ENCODE results near the gene TTC28.

Gene TTC28

DNA sequence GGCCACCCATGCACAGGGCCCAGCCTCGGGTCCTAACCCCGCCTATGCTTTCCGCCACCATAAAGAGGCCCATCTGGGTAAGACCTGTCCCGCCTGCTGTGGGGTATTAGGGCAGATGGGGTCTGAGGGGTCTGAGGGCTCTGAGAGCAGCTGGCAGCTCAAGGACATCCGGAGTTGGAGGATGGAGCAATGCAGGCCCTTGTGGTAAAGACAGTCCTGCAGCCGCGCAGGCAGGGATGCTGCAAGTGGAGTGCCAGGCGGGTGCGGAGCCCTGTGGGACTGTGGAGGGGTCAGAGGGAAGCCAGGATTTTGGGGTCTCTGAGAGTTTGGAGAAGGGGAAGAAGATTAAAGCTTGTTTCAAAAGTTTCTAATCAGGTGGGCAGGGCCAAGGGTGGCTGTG, 679.3 kb downstream of the TTC28 start:
- H2BK5ac ChIP-seq (ENCODE audit: low read depth, low read length, poor library complexity, severe bottlenecking) = no peak overlapping the region
- no peak overlapping the region for H3K4ac ChIP-seq (ENCODE audit: low read depth in 1 of 2, low read length in 2 of 2)
- no peak overlapping the region for H3K23ac ChIP-seq (ENCODE audit: low read length in 2 of 2)
- no peaks in the 10 kb centered on the region for H3K9me3 ChIP-seq (ENCODE audit: control insufficient read depth, low read length)
- no peak for DNase-seq
- no peak overlapping the region for H2AFZ ChIP-seq (ENCODE audit: low read depth, low read length)
- WGBS = 97% methylated on average over 9 of the region's 9 CpGs
- no peak overlapping the region for H2BK15ac ChIP-seq (ENCODE audit: low read depth, poor library complexity, severe bottlenecking)
- no peak overlapping the region for H3K4me3 ChIP-seq (ENCODE audit: insufficient read depth in 1 of 2, low read depth in 1 of 2, low read length in 2 of 2)
- no peak overlapping the region for H2BK12ac ChIP-seq (ENCODE audit: low read length in 2 of 2)
- peaks cover 54 to 70% of the 10 kb centered on the region in 2 experiments for H3K36me3 ChIP-seq (ENCODE audit: control insufficient read depth in 1 of 2, insufficient read depth in 2 of 2, low read depth in 1 of 2, low read length in 2 of 2)
- no peak overlapping the region for H4K8ac ChIP-seq (ENCODE audit: low read length)
- no peak overlapping the region for H3K18ac ChIP-seq (ENCODE audit: low read depth in 1 of 2, low read length in 2 of 2)
- H2AK5ac ChIP-seq (ENCODE audit: low read length, severe bottlenecking) = no peak overlapping the region
- peaks cover 1% of the 10 kb centered on the region for H3K79me1 ChIP-seq (replicated peaks; ENCODE audit: low read length, poor library complexity, severe bottlenecking)
- no peaks in the 10 kb centered on the region for H3K27me3 ChIP-seq (ENCODE audit: control insufficient read depth in 1 of 2, insufficient read depth in 1 of 2, low read length in 2 of 2)
- no peak overlapping the region for H3K14ac ChIP-seq (ENCODE audit: low read length in 2 of 2)
- H2BK120ac ChIP-seq (ENCODE audit: low read depth, low read length) = no peak overlapping the region
- H4K91ac ChIP-seq (ENCODE audit: low read length) = no peak overlapping the region
- H3K4me1 ChIP-seq (ENCODE audit: control insufficient read depth, insufficient read depth, low read depth, low read length) = peaks cover 19% of the 10 kb centered on the region
- no peak overlapping the region for H3K9ac ChIP-seq (ENCODE audit: low read length)
- no peak overlapping the region for H3K4me2 ChIP-seq (ENCODE audit: low read length, poor library complexity, severe bottlenecking)
- no peak overlapping the region for H3K27ac ChIP-seq (ENCODE audit: low read length, poor library complexity, severe bottlenecking)

DNA sequence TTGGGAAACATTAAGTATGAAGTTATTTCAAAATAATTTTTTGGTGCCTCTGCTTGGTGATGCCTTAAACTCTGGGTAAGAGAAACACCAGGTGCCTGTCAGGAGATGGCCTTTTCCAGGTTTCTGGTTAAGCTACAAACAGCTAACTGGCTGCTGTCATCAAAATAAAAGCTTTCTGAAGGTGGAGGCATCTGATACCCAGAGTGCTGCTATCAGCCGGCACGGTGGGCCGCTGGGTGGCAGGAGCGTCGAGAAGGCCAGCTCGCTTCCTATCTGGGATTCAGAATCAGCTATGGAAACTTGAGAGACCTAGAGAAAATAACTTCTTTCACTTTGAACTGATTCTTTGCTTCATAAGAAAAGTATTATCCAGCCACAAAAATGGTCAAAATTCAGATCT, 679.8 kb downstream of the TTC28 start:
- H3K23ac ChIP-seq (ENCODE audit: low read length in 2 of 2) = no peak overlapping the region
- no peak overlapping the region for H4K91ac ChIP-seq (ENCODE audit: low read length)
- no peak overlapping the region for H3K4me3 ChIP-seq (ENCODE audit: insufficient read depth in 1 of 2, low read depth in 1 of 2, low read length in 2 of 2)
- peaks cover 1% of the 10 kb centered on the region for H3K79me1 ChIP-seq (replicated peaks; ENCODE audit: low read length, poor library complexity, severe bottlenecking)
- no peaks in the 10 kb centered on the region for H3K27me3 ChIP-seq (ENCODE audit: control insufficient read depth in 1 of 2, insufficient read depth in 1 of 2, low read length in 2 of 2)
- H2BK15ac ChIP-seq (ENCODE audit: low read depth, poor library complexity, severe bottlenecking) = no peak overlapping the region
- H3K9ac ChIP-seq (ENCODE audit: low read length) = no peak overlapping the region
- H3K14ac ChIP-seq (ENCODE audit: low read length in 2 of 2) = no peak overlapping the region
- WGBS = 86% methylated on average over 6 of the region's 6 CpGs
- DNase-seq = no peak
- peaks cover 56 to 70% of the 10 kb centered on the region in 2 experiments for H3K36me3 ChIP-seq (ENCODE audit: control insufficient read depth in 1 of 2, insufficient read depth in 2 of 2, low read depth in 1 of 2, low read length in 2 of 2)
- H2BK12ac ChIP-seq (ENCODE audit: low read length in 2 of 2) = no peak overlapping the region
- H3K27ac ChIP-seq (ENCODE audit: low read length, poor library complexity, severe bottlenecking) = no peak overlapping the region
- no peak overlapping the region for H2BK5ac ChIP-seq (ENCODE audit: low read depth, low read length, poor library complexity, severe bottlenecking)
- no peak overlapping the region for H2AFZ ChIP-seq (ENCODE audit: low read depth, low read length)
- H3K9me3 ChIP-seq (ENCODE audit: control insufficient read depth, low read length) = no peaks in the 10 kb centered on the region
- H4K8ac ChIP-seq (ENCODE audit: low read length) = no peak overlapping the region
- H3K18ac ChIP-seq (ENCODE audit: low read depth in 1 of 2, low read length in 2 of 2) = no peak overlapping the region
- H3K4ac ChIP-seq (ENCODE audit: low read depth in 1 of 2, low read length in 2 of 2) = no peak overlapping the region
- H3K4me2 ChIP-seq (ENCODE audit: low read length, poor library complexity, severe bottlenecking) = no peak overlapping the region
- H2BK120ac ChIP-seq (ENCODE audit: low read depth, low read length) = no peak overlapping the region
- H3K4me1 ChIP-seq (ENCODE audit: control insufficient read depth, insufficient read depth, low read depth, low read length) = peaks cover 15% of the 10 kb centered on the region
- no peak overlapping the region for H2AK5ac ChIP-seq (ENCODE audit: low read length, severe bottlenecking)

DNA sequence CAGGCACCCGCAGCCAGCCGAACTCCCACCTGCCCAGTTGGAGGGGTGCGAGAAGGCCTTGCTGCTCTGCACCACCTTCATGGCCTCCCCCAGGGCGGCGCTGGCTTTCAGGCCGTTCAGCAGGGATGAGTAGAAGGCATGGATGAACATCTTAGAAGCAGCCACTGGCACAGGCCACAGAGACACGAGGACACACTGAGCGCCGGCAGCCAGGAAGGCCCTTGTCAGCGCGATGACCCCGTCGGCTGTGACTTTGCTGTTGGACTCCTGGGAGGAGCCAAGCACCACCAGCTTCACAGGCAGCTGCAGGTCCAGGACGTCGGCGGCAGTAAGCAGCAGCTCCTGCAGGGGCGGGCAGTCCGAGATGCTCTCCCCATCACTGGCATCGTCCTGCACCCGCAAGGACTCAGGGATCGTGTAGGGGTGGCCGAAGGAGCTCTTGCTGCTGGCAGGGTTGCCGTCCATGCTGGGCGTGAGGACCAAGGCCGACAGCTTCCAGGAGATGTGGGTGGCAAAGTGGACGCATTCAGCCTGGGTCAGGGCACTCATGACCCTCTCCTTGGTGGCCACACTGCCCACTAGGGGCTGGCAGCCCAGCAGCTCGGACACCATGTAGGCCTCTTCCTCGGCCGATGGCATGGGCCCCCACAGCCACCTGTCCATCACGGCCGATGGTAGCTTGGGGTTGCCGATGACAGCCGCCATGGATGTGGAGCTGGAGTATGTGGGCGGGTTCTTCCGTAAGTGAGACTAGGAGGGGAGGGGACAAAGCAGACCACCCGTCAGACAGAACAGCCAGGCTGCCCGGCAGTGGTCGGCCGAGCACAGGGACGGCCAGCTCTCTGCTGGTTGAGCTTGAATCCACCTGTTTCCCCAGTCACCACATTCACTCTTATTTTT, 680.9 kb downstream of the TTC28 start:
- Histone ChIP-seq H3K4me1 (ENCODE audit: control insufficient read depth, insufficient read depth, low read depth, low read length) (peaks cover 15% of the 10 kb centered on the region), H3K23ac (ENCODE audit: low read length in 2 of 2) (no peak overlapping the region), H2BK15ac (ENCODE audit: low read depth, poor library complexity, severe bottlenecking) (no peak overlapping the region), H2BK5ac (ENCODE audit: low read depth, low read length, poor library complexity, severe bottlenecking) (no peak overlapping the region), H3K36me3 (ENCODE audit: control insufficient read depth in 1 of 2, insufficient read depth in 2 of 2, low read depth in 1 of 2, low read length in 2 of 2) (peaks cover 54 to 71% of the 10 kb centered on the region in 2 experiments), H3K27me3 (ENCODE audit: control insufficient read depth in 1 of 2, insufficient read depth in 1 of 2, low read length in 2 of 2) (no peaks in the 10 kb centered on the region), H2BK12ac (ENCODE audit: low read length in 2 of 2) (no peak overlapping the region), H3K27ac (ENCODE audit: low read length, poor library complexity, severe bottlenecking) (no peak overlapping the region), H2BK120ac (ENCODE audit: low read depth, low read length) (no peak overlapping the region), H4K8ac (ENCODE audit: low read length) (no peak overlapping the region), H3K79me1 (replicated peaks; ENCODE audit: low read length, poor library complexity, severe bottlenecking) (peaks cover 1% of the 10 kb centered on the region), H4K91ac (ENCODE audit: low read length) (no peak overlapping the region), H3K18ac (ENCODE audit: low read depth in 1 of 2, low read length in 2 of 2) (no peak overlapping the region), H2AFZ (ENCODE audit: low read depth, low read length) (no peak overlapping the region), H2AK5ac (ENCODE audit: low read length, severe bottlenecking) (no peak overlapping the region), H3K4me2 (ENCODE audit: low read length, poor library complexity, severe bottlenecking) (no peak overlapping the region), H3K9me3 (ENCODE audit: control insufficient read depth, low read length) (no peaks in the 10 kb centered on the region), H3K4ac (ENCODE audit: low read depth in 1 of 2, low read length in 2 of 2) (no peak overlapping the region), H3K4me3 (ENCODE audit: insufficient read depth in 1 of 2, low read depth in 1 of 2, low read length in 2 of 2) (no peak overlapping the region), H3K14ac (ENCODE audit: low read length in 2 of 2) (no peak overlapping the region), H3K9ac (ENCODE audit: low read length) (no peak overlapping the region)
- 95% methylated on average over 39 of the region's 40 CpGs for WGBS
- DNase-seq = no peak

DNA sequence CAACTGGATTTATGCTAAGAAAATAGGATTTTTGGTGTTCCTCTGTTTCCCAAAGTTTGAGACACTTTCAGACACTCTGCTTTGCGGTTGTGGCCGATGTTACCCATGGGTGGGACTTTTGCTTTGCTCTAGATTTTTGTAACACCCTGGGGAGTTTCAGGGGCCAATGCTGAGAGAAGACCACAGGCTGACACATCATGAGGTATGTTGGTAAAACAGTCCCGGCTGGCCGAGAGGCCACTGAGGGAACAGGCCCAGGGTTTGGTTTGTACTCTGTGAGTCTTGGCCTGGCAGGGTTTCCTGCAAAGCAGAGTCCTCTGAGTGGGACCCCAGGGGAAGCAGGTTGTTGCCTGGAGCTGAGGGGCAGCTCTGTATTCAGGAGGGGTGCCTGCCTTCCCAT, 682.1 kb downstream of the TTC28 start:
- no peak overlapping the region for H2BK15ac ChIP-seq (ENCODE audit: low read depth, poor library complexity, severe bottlenecking)
- no peak overlapping the region for H3K27ac ChIP-seq (ENCODE audit: low read length, poor library complexity, severe bottlenecking)
- H3K18ac ChIP-seq (ENCODE audit: low read depth in 1 of 2, low read length in 2 of 2) = no peak overlapping the region
- no peaks in the 10 kb centered on the region for H3K27me3 ChIP-seq (ENCODE audit: control insufficient read depth in 1 of 2, insufficient read depth in 1 of 2, low read length in 2 of 2)
- H3K4ac ChIP-seq (ENCODE audit: low read depth in 1 of 2, low read length in 2 of 2) = no peak overlapping the region
- H2BK5ac ChIP-seq (ENCODE audit: low read depth, low read length, poor library complexity, severe bottlenecking) = no peak overlapping the region
- no peak overlapping the region for H2BK12ac ChIP-seq (ENCODE audit: low read length in 2 of 2)
- no peak for DNase-seq
- no peak overlapping the region for H3K4me3 ChIP-seq (ENCODE audit: insufficient read depth in 1 of 2, low read depth in 1 of 2, low read length in 2 of 2)
- H3K14ac ChIP-seq (ENCODE audit: low read length in 2 of 2) = no peak overlapping the region
- no peaks in the 10 kb centered on the region for H3K9me3 ChIP-seq (ENCODE audit: control insufficient read depth, low read length)
- peaks cover 58 to 76% of the 10 kb centered on the region in 2 experiments for H3K36me3 ChIP-seq (ENCODE audit: control insufficient read depth in 1 of 2, insufficient read depth in 2 of 2, low read depth in 1 of 2, low read length in 2 of 2)
- no peak overlapping the region for H2AK5ac ChIP-seq (ENCODE audit: low read length, severe bottlenecking)
- WGBS = 94% methylated on average over 4 of the region's 4 CpGs
- H3K9ac ChIP-seq (ENCODE audit: low read length) = peak overlapping the region; percentile 49
- H3K79me1 ChIP-seq (replicated peaks; ENCODE audit: low read length, poor library complexity, severe bottlenecking) = peaks cover 1% of the 10 kb centered on the region
- no peak overlapping the region for H2BK120ac ChIP-seq (ENCODE audit: low read depth, low read length)
- H4K91ac ChIP-seq (ENCODE audit: low read length) = no peak overlapping the region
- peaks cover 15% of the 10 kb centered on the region for H3K4me1 ChIP-seq (ENCODE audit: control insufficient read depth, insufficient read depth, low read depth, low read length)
- H2AFZ ChIP-seq (ENCODE audit: low read depth, low read length) = no peak overlapping the region
- no peak overlapping the region for H3K23ac ChIP-seq (ENCODE audit: low read length in 2 of 2)
- no peak overlapping the region for H3K4me2 ChIP-seq (ENCODE audit: low read length, poor library complexity, severe bottlenecking)
- H4K8ac ChIP-seq (ENCODE audit: low read length) = no peak overlapping the region
